ENCODE data around the gene ACOX1.

The ACOX1 gene

GRCh38 chr17:75893305-75894048, 85.5 kb downstream of the ACOX1 start:
- H3K27me3 ChIP-seq (ENCODE audit: control insufficient read depth, low read length): no peaks in the 10 kb centered on the region
- H3F3A ChIP-seq (ENCODE audit: control insufficient read depth, insufficient read depth): peaks cover 14% of the 10 kb centered on the region
- H3K9me3 ChIP-seq (ENCODE audit: control insufficient read depth, insufficient read depth, low read length): no peaks in the 10 kb centered on the region
- H3K4me1 ChIP-seq (ENCODE audit: control insufficient read depth, low read length): peaks cover 18% of the 10 kb centered on the region
- no peak overlapping the region for H3K4me3 ChIP-seq (ENCODE audit: low read length)
- H3K4me2 ChIP-seq (ENCODE audit: low read length): no peak overlapping the region
- no peak overlapping the region for H3K27ac ChIP-seq (ENCODE audit: low read depth, low read length)
- H3K9me2 ChIP-seq (replicated peaks; ENCODE audit: control insufficient read depth, low read length): no peaks in the 10 kb centered on the region
- peaks cover 38% of the 10 kb centered on the region for H3K79me2 ChIP-seq (ENCODE audit: control insufficient read depth, low read length)
- TF ChIP-seq EZH2phosphoT487 (IDR thresholded peaks at IDR 0.05; ENCODE audit: borderline replicate concordance, low read length) (no peak), CTCF (IDR thresholded peaks at IDR 0.05; ENCODE audit: low read depth, low read length, poor library complexity, severe bottlenecking) (no peak)
- H4K20me1 ChIP-seq (ENCODE audit: control insufficient read depth, insufficient read depth, low read depth, low read length): no peaks in the 10 kb centered on the region
- peaks cover 58% of the 10 kb centered on the region for H3K36me3 ChIP-seq (ENCODE audit: control insufficient read depth, low read length)

- H4K20me1 ChIP-seq (ENCODE audit: control insufficient read depth, insufficient read depth, low read depth, low read length): no peaks in the 10 kb centered on the region
These were observed 86.3 kb downstream of the ACOX1 start for GRCh38 chr17:75892556-75893224.

GRCh38 chr17:75891605-75892555, 87.1 kb downstream of the ACOX1 start:
- Histone ChIP-seq H3K9me2 (replicated peaks; ENCODE audit: control insufficient read depth, low read length) (no peaks in the 10 kb centered on the region), H3K4me2 (ENCODE audit: low read length) (no peak overlapping the region), H3K9me3 (ENCODE audit: control insufficient read depth, insufficient read depth, low read length) (no peaks in the 10 kb centered on the region), H3K4me1 (ENCODE audit: control insufficient read depth, low read length) (peaks cover 13% of the 10 kb centered on the region), H4K20me1 (ENCODE audit: control insufficient read depth, insufficient read depth, low read depth, low read length) (no peaks in the 10 kb centered on the region), H3K27ac (ENCODE audit: low read depth, low read length) (no peak overlapping the region), H3K4me3 (ENCODE audit: low read length) (no peak overlapping the region), H3K79me2 (ENCODE audit: control insufficient read depth, low read length) (peaks cover 38% of the 10 kb centered on the region), H3K27me3 (ENCODE audit: control insufficient read depth, low read length) (no peaks in the 10 kb centered on the region), H3F3A (ENCODE audit: control insufficient read depth, insufficient read depth) (peaks cover 5% of the 10 kb centered on the region; the same call in 1 of the 2 replicates), H3K36me3 (ENCODE audit: control insufficient read depth, low read length) (peaks cover 44% of the 10 kb centered on the region)
- TF ChIP-seq EZH2phosphoT487 (IDR thresholded peaks at IDR 0.05; ENCODE audit: borderline replicate concordance, low read length): no peak
- no peak for TF ChIP-seq CTCF (IDR thresholded peaks at IDR 0.05; ENCODE audit: low read depth, low read length, poor library complexity, severe bottlenecking)

More at GRCh38 chr17:75892556-75893224, 86.3 kb downstream of the ACOX1 start:
- H3F3A ChIP-seq (ENCODE audit: control insufficient read depth, insufficient read depth): peaks cover 10% of the 10 kb centered on the region
- H3K9me3 ChIP-seq (ENCODE audit: control insufficient read depth, insufficient read depth, low read length): no peaks in the 10 kb centered on the region
- no peak overlapping the region for H3K4me2 ChIP-seq (ENCODE audit: low read length)
- H3K36me3 ChIP-seq (ENCODE audit: control insufficient read depth, low read length): peaks cover 51% of the 10 kb centered on the region
- TF ChIP-seq EZH2phosphoT487 (IDR thresholded peaks at IDR 0.05; ENCODE audit: borderline replicate concordance, low read length) (no peak), CTCF (IDR thresholded peaks at IDR 0.05; ENCODE audit: low read depth, low read length, poor library complexity, severe bottlenecking) (no peak)
- no peak overlapping the region for H3K4me3 ChIP-seq (ENCODE audit: low read length)
- H3K27me3 ChIP-seq (ENCODE audit: control insufficient read depth, low read length): no peaks in the 10 kb centered on the region
- no peaks in the 10 kb centered on the region for H3K9me2 ChIP-seq (replicated peaks; ENCODE audit: control insufficient read depth, low read length)
- peaks cover 38% of the 10 kb centered on the region for H3K79me2 ChIP-seq (ENCODE audit: control insufficient read depth, low read length)
- peaks cover 18% of the 10 kb centered on the region for H3K4me1 ChIP-seq (ENCODE audit: control insufficient read depth, low read length)
- H3K27ac ChIP-seq (ENCODE audit: low read depth, low read length): no peak overlapping the region
